ENCODE measurements around the gene DDT.
"Not testable (repeated sequence)": the region's sequence is repeated elsewhere in the genome, so short reads cannot be mapped to it uniquely, and the experiment has no call there.

DDT gene

DNA sequence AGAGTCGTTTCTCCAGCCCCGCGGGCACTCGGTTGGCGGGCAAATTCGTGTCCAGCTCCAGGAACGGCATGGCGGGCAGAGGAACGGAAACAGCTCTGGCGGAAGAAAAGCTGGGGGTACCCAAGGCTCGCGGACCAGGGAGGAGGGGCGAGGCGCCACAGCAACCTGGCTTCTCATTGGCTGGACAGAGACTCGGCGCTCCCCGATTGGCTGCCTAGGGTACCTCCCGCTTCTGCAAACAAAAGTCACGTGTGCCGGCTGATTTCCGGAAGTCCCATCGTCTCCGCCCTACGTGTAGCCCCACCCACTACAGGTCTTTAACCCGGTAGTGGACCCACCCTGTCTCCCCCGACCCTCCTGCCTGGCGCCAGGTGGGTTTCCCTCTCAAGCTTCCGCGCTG is at the start of gene DDT:
Gene DDT, minus strand, starts transcription at position 97 of the 400 bp plus-strand sequence. Its CDS starts 27 bp downstream, at position 70.
- H3K4me1 ChIP-seq (ENCODE audit: insufficient read depth, low read length); H3K9ac ChIP-seq (ENCODE audit: low read depth, low read length); H3K9me3 ChIP-seq (ENCODE audit: control insufficient read depth, insufficient read depth, low read length): not testable (repeated sequence)
- peaks cover 11% of the 10 kb centered on the region for H3K36me3 ChIP-seq (ENCODE audit: insufficient read depth, low read length)

DNA sequence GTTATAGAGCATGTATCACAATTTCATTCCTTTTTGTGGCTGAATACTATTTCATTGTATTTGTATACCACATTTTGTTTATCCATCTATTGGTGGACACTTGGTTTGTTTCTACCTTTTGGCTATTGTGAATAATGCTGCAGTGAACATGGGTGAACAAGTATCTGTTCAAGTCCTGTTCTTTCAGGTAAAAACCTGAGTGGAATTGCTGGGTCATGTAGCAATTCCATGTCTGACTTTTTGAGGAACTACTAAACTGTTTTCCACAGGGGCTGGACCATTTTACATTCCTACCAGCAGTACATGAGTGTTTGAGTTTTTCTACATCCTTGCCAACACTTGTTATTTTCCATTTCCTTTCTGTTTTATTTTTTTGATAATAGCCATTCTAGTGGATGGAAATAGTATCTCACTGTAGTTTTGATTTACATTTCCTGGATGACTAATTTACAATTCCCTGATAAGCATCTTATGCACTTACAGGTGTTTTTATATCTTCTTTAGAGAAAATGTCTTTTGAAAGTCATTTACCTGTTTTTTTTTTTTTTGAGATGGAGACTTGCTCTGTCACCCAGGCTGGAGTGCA is 49.1 kb upstream of the DDT start:
- H3K36me3 ChIP-seq (ENCODE audit: insufficient read depth, low read length) = no peaks in the 10 kb centered on the region
- H3K4me1 ChIP-seq (ENCODE audit: insufficient read depth, low read length) = peaks cover 8% of the 10 kb centered on the region
- no peaks in the 10 kb centered on the region for H3K9me3 ChIP-seq (ENCODE audit: control insufficient read depth, insufficient read depth, low read length)
- no peak overlapping the region for H3K9ac ChIP-seq (ENCODE audit: low read depth, low read length)

DNA sequence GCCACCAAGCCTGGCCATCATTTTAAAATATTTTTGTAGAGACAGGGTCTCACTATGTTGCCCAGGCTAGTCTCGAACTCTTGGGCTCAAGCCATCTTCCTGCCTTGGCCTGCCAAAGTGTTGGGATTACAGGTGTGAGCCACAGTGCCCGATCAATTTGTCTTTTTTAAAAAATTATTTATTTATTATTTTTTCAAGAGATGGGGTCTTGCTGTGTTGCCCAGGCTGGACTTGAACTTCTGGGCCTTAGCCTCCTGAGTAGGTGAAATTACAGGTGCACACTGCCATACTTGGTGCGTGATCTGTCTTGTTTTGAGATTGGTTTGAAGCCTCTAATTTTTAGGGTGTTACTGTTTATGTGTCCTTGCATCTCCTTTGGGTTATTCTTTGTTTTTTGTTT is 47.1 kb upstream of the DDT start:
- Histone ChIP-seq H3K36me3 (ENCODE audit: insufficient read depth, low read length) (no peaks in the 10 kb centered on the region), H3K9me3 (ENCODE audit: control insufficient read depth, insufficient read depth, low read length) (no peaks in the 10 kb centered on the region), H3K9ac (ENCODE audit: low read depth, low read length) (no peak overlapping the region), H3K4me1 (ENCODE audit: insufficient read depth, low read length) (peaks cover 8% of the 10 kb centered on the region)

DNA sequence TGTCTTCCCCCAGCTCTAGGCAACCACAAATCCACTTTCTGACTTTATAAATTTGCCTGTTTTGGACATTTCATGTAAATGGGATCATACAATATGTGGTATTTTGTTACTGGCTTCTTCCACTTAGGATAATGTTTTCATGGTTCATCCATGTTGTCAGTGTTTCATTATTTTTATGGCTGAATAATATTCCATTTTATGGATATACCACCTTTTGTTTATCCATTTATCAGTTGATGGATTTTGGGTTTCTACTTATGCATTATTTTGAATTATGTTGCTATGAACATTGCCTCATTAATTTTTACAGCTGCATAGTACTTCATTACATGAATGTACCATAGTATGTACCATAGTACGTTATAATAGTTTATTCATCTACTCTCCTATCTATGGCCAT is 41.9 kb upstream of the DDT start:
- H3K9me3 ChIP-seq (ENCODE audit: control insufficient read depth, insufficient read depth, low read length) = no peaks in the 10 kb centered on the region
- no peaks in the 10 kb centered on the region for H3K4me1 ChIP-seq (ENCODE audit: insufficient read depth, low read length)
- H3K36me3 ChIP-seq (ENCODE audit: insufficient read depth, low read length) = no peaks in the 10 kb centered on the region
- H3K9ac ChIP-seq (ENCODE audit: low read depth, low read length) = no peak overlapping the region

DNA sequence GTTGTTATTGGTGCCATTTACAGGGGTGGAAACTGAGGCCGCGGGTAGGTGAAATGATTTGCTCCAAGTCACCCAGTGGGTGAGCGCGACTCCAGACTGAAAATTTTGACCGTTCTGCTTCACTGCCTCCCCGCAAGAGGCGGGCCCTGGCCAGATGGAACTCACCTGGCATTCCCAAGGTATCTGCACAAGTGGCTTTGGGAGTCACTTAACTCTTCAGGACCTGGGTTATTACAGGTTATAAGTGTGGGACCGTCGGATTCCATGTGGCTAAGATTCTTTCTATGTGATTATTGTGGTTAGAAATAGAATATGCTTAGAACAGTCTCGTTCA is 37.5 kb upstream of the DDT start:
- Histone ChIP-seq H3K9ac (ENCODE audit: low read depth, low read length) (peak overlapping the region; percentile 84), H3K36me3 (ENCODE audit: insufficient read depth, low read length) (no peaks in the 10 kb centered on the region), H3K9me3 (ENCODE audit: control insufficient read depth, insufficient read depth, low read length) (no peaks in the 10 kb centered on the region; the same call in 1 of the 2 replicates), H3K4me1 (ENCODE audit: insufficient read depth, low read length) (no peaks in the 10 kb centered on the region)

DNA sequence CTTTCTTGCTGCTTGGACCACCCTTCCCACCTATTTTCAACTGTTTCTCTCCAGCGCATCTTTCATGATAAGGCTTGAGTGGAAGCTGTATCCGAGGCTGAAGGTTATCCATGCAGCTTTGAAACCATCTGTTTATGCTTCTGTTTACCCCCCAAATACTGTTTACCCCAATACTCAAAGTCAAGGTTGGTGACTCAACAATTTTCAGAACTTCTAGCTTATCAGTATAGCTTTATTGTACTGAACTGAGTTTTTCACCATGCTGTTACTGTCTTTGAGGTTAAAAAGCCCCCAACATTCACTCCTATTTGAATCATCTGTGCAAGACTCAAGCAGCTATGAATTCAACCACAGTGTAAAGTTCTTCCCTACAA is 35.8 kb upstream of the DDT start:
- no peaks in the 10 kb centered on the region for H3K36me3 ChIP-seq (ENCODE audit: insufficient read depth, low read length)
- no peak overlapping the region for H3K9ac ChIP-seq (ENCODE audit: low read depth, low read length)
- H3K9me3 ChIP-seq (ENCODE audit: control insufficient read depth, insufficient read depth, low read length) = no peaks in the 10 kb centered on the region; the same call in 1 of the 2 replicates
- no peaks in the 10 kb centered on the region for H3K4me1 ChIP-seq (ENCODE audit: insufficient read depth, low read length)

DNA sequence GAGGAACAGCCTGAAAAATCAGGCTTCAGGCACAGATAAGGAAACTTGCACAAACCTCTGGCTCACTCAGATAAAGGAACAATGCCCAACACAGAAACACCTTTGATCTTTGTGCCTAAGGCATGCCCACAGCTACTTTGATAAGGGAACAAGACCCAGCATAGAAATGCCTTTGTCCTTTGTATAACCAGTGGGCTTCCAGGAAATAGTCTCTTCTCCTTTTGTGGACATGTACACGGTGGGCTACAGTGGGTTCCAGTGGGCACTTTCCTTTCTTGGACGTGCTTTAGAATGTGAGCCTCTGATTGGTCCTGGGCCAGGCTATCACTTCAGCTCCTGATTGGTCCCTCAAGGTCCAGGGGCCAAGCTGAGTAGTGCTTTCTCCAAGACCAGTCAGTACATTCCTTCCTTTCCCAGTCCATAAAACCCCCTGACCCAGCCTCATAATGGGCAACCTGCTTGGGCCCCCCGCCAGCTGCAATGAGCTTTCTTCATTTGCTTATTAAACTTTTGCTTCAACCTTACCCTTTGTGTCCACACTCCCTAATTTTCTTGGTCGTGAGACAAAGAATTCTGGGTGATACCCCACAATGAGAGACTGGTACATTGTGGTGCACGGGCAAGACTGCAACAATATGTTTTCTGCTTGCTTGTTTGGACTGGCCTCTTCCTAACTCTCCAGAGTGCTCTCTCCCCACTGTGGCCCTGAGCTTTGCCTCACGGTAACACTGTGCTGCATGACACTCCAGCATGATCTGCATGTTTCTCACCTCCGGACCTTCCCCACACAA is 35.2 kb upstream of the DDT start:
- Histone ChIP-seq H3K9ac (ENCODE audit: low read depth, low read length) (no peak overlapping the region), H3K9me3 (ENCODE audit: control insufficient read depth, insufficient read depth, low read length) (no peaks in the 10 kb centered on the region; the same call in 1 of the 2 replicates), H3K36me3 (ENCODE audit: insufficient read depth, low read length) (no peaks in the 10 kb centered on the region), H3K4me1 (ENCODE audit: insufficient read depth, low read length) (no peaks in the 10 kb centered on the region)

DNA sequence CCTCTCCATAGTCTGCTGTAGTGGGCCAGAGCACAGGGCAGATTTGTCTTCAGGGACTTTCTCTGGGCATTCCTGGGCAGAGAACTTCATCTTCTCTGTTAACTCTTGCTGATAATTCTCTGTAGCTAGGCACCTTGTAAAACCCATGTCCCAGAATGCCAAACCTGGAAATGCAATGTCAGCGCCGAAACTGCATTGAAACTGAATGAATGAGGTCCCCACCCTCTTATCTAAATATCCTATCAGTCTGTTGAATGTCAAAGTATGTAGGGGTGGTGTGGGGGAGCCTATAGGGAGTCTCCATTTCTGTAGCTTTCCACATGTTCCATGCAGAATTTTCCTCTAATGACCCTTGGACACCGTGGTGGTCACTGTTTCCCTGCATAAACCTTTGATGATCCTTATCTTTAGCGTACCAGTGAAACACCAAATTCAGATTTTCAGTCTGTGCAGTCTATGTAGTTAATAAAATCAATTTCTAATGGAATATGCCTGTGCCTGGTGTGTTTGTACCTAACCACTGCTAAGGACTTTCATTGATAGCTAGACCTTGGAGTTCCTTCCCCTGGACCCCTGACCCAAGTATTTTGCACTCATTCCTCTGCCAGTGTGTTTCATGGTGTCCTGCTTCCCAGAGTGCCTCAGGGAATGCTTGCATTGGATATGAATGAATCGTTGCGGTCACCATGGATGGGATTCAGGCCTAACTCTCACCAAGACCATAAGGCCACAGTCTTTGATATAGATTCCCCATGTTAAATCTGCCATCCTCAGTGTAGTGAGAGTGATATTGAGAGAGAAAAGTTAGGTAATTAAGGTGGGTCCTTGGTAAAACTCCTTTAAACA is 34.4 kb upstream of the DDT start:
- no peak overlapping the region for H3K9ac ChIP-seq (ENCODE audit: low read depth, low read length)
- no peaks in the 10 kb centered on the region for H3K4me1 ChIP-seq (ENCODE audit: insufficient read depth, low read length)
- no peaks in the 10 kb centered on the region for H3K36me3 ChIP-seq (ENCODE audit: insufficient read depth, low read length)
- H3K9me3 ChIP-seq (ENCODE audit: control insufficient read depth, insufficient read depth, low read length) = no peaks in the 10 kb centered on the region; the same call in 1 of the 2 replicates

DNA sequence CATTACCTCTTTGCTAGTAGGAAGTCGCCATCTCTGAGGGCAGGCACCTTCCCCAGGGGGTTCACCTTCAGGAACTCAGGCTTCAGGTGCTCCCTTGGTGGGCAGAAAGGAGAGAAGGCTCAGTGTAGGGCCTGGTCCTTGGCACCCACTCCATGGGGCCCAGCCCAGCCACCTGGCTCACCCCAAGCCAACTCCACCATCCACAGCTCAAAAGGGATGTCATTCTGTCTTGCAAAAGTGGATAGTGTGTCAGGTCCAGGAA is 33.7 kb upstream of the DDT start:
- Histone ChIP-seq H3K9ac (ENCODE audit: low read depth, low read length) (no peak overlapping the region), H3K4me1 (ENCODE audit: insufficient read depth, low read length) (no peaks in the 10 kb centered on the region), H3K9me3 (ENCODE audit: control insufficient read depth, insufficient read depth, low read length) (no peaks in the 10 kb centered on the region; the same call in 1 of the 2 replicates), H3K36me3 (ENCODE audit: insufficient read depth, low read length) (no peaks in the 10 kb centered on the region)

DNA sequence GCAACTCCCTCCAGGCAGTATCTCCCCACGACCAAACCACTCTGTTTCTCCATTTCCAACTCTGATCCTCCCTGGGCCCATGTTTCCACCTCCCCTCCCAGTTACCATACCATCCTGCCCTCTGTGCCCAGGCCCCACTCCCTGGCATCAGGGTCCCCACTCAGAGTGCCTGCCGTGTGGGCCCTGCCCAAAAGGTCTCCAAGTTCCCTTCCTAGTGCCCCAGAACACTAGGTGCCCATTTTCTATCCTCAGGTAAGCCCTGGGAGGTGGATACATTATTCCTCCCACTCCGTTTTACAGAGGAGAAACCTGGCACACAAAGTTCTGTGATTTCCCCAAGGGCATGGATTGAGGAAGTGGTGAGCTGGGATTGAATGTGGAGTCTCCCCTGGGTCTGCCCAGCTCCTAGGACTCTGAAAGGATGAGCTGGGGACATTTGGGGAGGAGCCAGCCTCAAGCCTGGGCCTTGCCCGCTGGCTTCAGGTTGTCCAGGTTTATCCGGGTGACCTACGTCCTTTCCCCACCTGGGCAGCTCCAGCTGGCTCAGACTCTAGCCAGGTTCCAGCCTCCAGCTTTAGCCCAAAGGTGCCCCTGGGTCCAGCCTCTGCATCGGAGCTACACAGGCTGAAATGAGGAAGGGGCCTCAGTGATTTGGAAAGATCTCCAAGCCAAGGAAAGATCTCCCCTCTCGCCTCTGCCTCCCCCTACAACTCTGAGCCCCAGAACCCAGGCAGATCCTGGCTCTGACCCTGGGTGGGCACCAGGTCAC is 33.2 kb upstream of the DDT start:
- no peaks in the 10 kb centered on the region for H3K36me3 ChIP-seq (ENCODE audit: insufficient read depth, low read length)
- H3K4me1 ChIP-seq (ENCODE audit: insufficient read depth, low read length) = no peaks in the 10 kb centered on the region
- H3K9me3 ChIP-seq (ENCODE audit: control insufficient read depth, insufficient read depth, low read length) = no peaks in the 10 kb centered on the region; the same call in 1 of the 2 replicates
- H3K9ac ChIP-seq (ENCODE audit: low read depth, low read length) = no peak overlapping the region

DNA sequence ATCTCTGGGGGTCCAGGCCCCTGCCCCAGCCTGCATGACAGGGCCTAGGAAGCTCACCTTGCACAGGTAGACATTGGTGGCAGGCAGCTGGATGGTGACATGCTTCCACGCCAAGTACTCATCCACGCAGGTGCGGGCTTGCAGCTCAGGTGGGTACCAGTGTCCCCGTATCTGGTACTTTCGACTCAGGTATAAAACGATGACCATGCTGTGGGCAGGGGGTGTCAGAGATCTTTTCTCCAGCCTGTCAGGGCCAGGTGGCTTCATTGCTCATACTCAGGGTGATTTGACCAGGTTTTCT is 32.6 kb upstream of the DDT start:
- no peaks in the 10 kb centered on the region for H3K36me3 ChIP-seq (ENCODE audit: insufficient read depth, low read length)
- H3K9ac ChIP-seq (ENCODE audit: low read depth, low read length) = no peak overlapping the region
- no peaks in the 10 kb centered on the region; the same call in 1 of the 2 replicates for H3K9me3 ChIP-seq (ENCODE audit: control insufficient read depth, insufficient read depth, low read length)
- no peaks in the 10 kb centered on the region; the same call in 1 of the 2 replicates for H3K4me1 ChIP-seq (ENCODE audit: insufficient read depth, low read length)

DNA sequence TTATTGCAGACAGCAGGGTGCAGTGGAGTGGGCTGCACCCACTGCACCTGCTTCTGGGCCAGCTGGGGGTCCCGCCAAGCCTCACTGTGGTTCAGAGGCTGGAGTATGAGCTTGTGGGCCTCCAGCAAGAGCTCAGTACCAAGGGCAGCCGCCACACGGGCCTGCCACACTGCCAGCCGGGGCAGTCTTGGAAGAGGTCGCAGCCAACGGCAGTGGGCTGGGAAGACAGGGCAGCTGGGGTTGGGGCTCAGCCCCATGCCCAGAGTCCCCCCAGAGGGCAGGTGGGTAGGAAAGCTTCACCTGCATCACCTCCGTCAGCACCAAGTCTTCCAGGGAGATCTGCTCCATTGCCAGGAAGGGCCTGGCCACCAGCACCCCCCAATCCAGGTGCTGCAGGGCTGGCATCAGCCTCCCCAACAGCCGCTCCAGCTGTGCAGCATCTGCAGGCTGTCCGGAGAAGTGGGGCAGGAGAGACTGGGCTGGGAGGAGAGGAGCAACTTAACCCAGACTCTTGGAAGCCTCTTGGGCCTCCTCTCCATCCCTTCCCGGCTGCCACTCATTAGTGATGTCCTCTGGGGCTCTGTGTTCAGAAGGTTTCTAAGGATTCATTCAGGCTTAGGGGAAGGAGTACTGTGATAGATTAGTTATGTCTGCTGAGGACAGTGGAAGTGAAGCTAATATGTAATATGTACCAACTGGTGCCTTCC is 32.1 kb upstream of the DDT start:
- no peak overlapping the region for H3K9ac ChIP-seq (ENCODE audit: low read depth, low read length)
- peaks cover 2% of the 10 kb centered on the region; the same call in 1 of the 2 replicates for H3K4me1 ChIP-seq (ENCODE audit: insufficient read depth, low read length)
- H3K9me3 ChIP-seq (ENCODE audit: control insufficient read depth, insufficient read depth, low read length) = no peaks in the 10 kb centered on the region; the same call in 1 of the 2 replicates
- H3K36me3 ChIP-seq (ENCODE audit: insufficient read depth, low read length) = no peaks in the 10 kb centered on the region

DNA sequence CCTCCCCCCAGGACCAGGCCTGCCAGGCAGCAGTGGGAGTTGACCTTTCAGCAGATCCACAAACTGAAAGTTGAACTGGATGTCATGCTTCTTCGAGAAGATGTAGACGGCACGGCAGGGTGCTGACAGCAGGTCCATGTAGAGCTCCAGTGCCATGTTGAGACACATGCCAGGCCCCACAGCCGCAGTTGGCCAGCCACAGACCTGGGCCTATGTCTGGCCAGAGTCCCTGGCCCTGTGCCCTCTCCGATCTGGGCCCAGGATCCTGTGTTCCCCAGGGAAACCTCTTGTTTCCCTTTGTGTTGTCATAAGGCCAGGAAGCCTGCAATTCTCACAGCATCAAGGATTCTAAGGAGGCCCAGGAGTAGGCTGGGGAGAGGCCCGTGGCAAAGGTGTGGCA is 31.0 kb upstream of the DDT start, which contains the start of gene GSTT4:
Gene GSTT4, minus strand, starts transcription at position 253 of the 400 bp plus-strand sequence. Its CDS starts 97 bp downstream, at position 156.
- Histone ChIP-seq H3K9ac (ENCODE audit: low read depth, low read length) (no peak within 1 kb of the TSS), H3K36me3 (ENCODE audit: insufficient read depth, low read length) (no peaks in the 10 kb centered on the region), H3K4me1 (ENCODE audit: insufficient read depth, low read length) (peaks cover 4% of the 10 kb centered on the region; the same call in 1 of the 2 replicates), H3K9me3 (ENCODE audit: control insufficient read depth, insufficient read depth, low read length) (no peaks in the 10 kb centered on the region; the same call in 1 of the 2 replicates)

DNA sequence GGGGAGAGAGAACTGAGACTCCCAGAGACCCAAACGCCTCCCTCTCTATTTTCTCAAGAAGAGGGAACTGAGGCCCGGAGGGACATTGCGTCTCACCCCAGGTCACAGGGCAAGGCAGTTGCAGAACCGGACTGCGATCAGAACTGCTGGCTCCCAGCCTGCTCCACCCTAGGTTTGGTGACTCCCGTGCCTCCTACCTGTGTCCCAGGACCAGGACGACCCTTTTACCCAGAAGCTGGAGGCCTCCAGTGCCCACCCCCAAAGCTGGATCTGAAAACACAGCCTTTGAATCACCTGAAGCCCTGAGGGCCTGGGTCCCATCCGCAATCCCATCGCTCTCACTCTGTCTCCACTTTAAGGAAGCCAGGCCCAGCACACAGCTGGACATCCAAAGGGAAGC is 29.6 kb upstream of the DDT start:
- Histone ChIP-seq H3K9ac (ENCODE audit: low read depth, low read length) (no peak overlapping the region), H3K36me3 (ENCODE audit: insufficient read depth, low read length) (no peaks in the 10 kb centered on the region), H3K9me3 (ENCODE audit: control insufficient read depth, insufficient read depth, low read length) (no peaks in the 10 kb centered on the region), H3K4me1 (ENCODE audit: insufficient read depth, low read length) (peaks cover 4% of the 10 kb centered on the region; the same call in 1 of the 2 replicates)

All from ES-I3 (cell line).